HUDEP-2 (cell line): ENCODE data around the gene EDARADD.
A peak's percentile ranks its signal among the peaks of the same experiment; 100 is the strongest.

Experiments used
- DNase-seq, 76 experiments: peaks; one replicate each; lab custom pipeline; 2025; ENCODE audit not compliant: unreplicated experiment in 76 of 76; lab: John Stamatoyannopoulos, UW

EDARADD gene

GRCh38 chr1:236391008-236391407, 3.1 kb upstream of the EDARADD start:
- no peak for DNase-seq

- DNase-seq: no peak
Observed at GRCh38 chr1:236392182-236392581, 1.9 kb upstream of the EDARADD start.

GRCh38 chr1:236394879-236395229, 768 bp downstream of the EDARADD start:
- DNase-seq: no peak

- DNase-seq: no peak
Observed at GRCh38 chr1:236395230-236395946, 1.3 kb downstream of the EDARADD start.

GRCh38 chr1:236395947-236396664, 2.0 kb downstream of the EDARADD start:
- DNase-seq: no peak

- no peak for DNase-seq
Observed at GRCh38 chr1:236396665-236397043, 2.6 kb downstream of the EDARADD start.

GRCh38 chr1:236397173-236397759, 3.2 kb downstream of the EDARADD start:
- no peak for DNase-seq

GRCh38 chr1:236398538-236398937, 4.5 kb downstream of the EDARADD start:
- no peak for DNase-seq

GRCh38 chr1:236400061-236400603, 6.0 kb downstream of the EDARADD start:
- DNase-seq: no peak

- no peak for DNase-seq
Observed at GRCh38 chr1:236401698-236402097, 7.6 kb downstream of the EDARADD start.

- DNase-seq: no peak
Observed at GRCh38 chr1:236403905-236404696, 10.0 kb downstream of the EDARADD start.

- no peak for DNase-seq
Observed at GRCh38 chr1:236407059-236407458, 13.0 kb downstream of the EDARADD start.

GRCh38 chr1:236413688-236414087, 19.6 kb downstream of the EDARADD start:
- DNase-seq: no peak

- peak in 1 of 76 experiments; percentile 6 for DNase-seq
Observed at GRCh38 chr1:236416165-236416564, 22.1 kb downstream of the EDARADD start.

- no peak for DNase-seq
Observed at GRCh38 chr1:236417336-236417735, 23.2 kb downstream of the EDARADD start.

- DNase-seq: no peak
Observed at GRCh38 chr1:236419502-236419901, 25.4 kb downstream of the EDARADD start.

GRCh38 chr1:236421022-236421421, 26.9 kb downstream of the EDARADD start:
- DNase-seq: peak in 16 of 76 experiments; percentile 2 to 59 (median 9)

- DNase-seq: no peak
Observed at GRCh38 chr1:236421850-236422516, 27.9 kb downstream of the EDARADD start.

- no peak for DNase-seq
Observed at GRCh38 chr1:236422517-236422876, 28.4 kb downstream of the EDARADD start.

GRCh38 chr1:236425031-236425663, 31.1 kb downstream of the EDARADD start:
- no peak for DNase-seq
